HepG2 (cell line): ENCODE results near the gene WASHC4. TPM values are rescaled to one million over a fixed set of nuclear protein-coding genes. Genes with fewer than 3 reads are reported as not detected.

Source experiments
- AHDC1 ChIP-seq: sonication (generic); formaldehyde crosslinking; IDR thresholded peaks from 2 replicates; pipeline ENCODE4 v1.5.1; 2020; ENCODE audit warnings: mild to moderate bottlenecking, missing genetic modification reagents, borderline replicate concordance
- CERS6 ChIP-seq: sonication (generic); formaldehyde crosslinking; IDR thresholded peaks from 2 replicates; pipeline ENCODE4 v1.5.0; 2020; ENCODE audit warnings: missing genetic modification reagents
- ERF ChIP-seq: IDR thresholded peaks from 2 replicates; pipeline ENCODE4 v1.6.1; 2018; ENCODE audit warnings: missing biosample characterization, missing genetic modification reagents
- PATZ1 ChIP-seq: sonication (generic); formaldehyde crosslinking; IDR thresholded peaks from 2 replicates; pipeline ENCODE4 v1.4.0; 2020; ENCODE audit warnings: missing genetic modification reagents
- PAXIP1 ChIP-seq: sonication (generic); formaldehyde crosslinking; conservative IDR thresholded peaks from 2 replicates; pipeline ENCODE4 v1.4.0; 2020; ENCODE audit warnings: mild to moderate bottlenecking, missing genetic modification reagents, moderate library complexity
- PHF20 ChIP-seq: sonication (generic); formaldehyde crosslinking; IDR thresholded peaks from 2 replicates; pipeline ENCODE4 v1.5.0; 2020; ENCODE audit warnings: mild to moderate bottlenecking, missing genetic modification reagents
- ZBTB1 ChIP-seq: sonication (generic); formaldehyde crosslinking; IDR thresholded peaks from 2 replicates; pipeline ENCODE4 v1.4.0; 2020; ENCODE audit warnings: missing genetic modification reagents, borderline replicate concordance
- ZMAT3 ChIP-seq: sonication (generic); formaldehyde crosslinking; conservative IDR thresholded peaks from 2 replicates; pipeline ENCODE4 v1.7.0; 2021; ENCODE audit warnings: missing genetic modification reagents
- ZNF7 ChIP-seq: IDR thresholded peaks from 2 replicates; pipeline ENCODE4 v1.6.1; 2016; ENCODE audit warnings: missing biosample characterization, missing genetic modification reagents
- ZUFSP ChIP-seq: sonication (generic); formaldehyde crosslinking; IDR thresholded peaks from 2 replicates; pipeline ENCODE4 v1.9.0; 2021; ENCODE audit warnings: missing genetic modification reagents, mild to moderate bottlenecking, borderline replicate concordance
- polyA plus RNA-seq, 8 experiments: library from polyadenylated mRNA; depleted of rRNA in 3 of 8; stranded (reverse) in 7 of 8; unstranded in 1 of 8; fragments of >200 nt; fragmentation: Illumina TruSeq in 4 of 8; extraction: Trizol in 4 of 8; gene quantifications; 2 replicates each; pipeline versions ENCODE4 v1.2.1 to v1.2.3, GENCODE V29; 2011 to 2016; ENCODE audit warnings: low read depth in 4 of 8, missing spikeins in 1 of 8, mixed read lengths in 1 of 8; ENCODE audit not compliant: insufficient read depth in 1 of 8
- total RNA-seq, 5 experiments: library from RNA; depleted of rRNA; stranded (reverse); fragments of >200 nt; fragmentation: Illumina TruSeq; extraction: Trizol; gene quantifications; 2 replicates each; pipeline ENCODE4 v1.2.3, GENCODE V29; 2016; ENCODE audit warnings: low read depth in 1 of 5

WASHC4 gene
- total and polyA plus RNA-seq, 2 of the 13 experiments (the other 11 are each of a cell fraction or from before 2014, with no cell fraction given) = 21.0 to 36.3 TPM

- TF ChIP-seq CERS6 (no peak), PHF20 (CRISPR knock-in tag) (peak; percentile 77), PAXIP1 (CRISPR knock-in tag) (peak; percentile 51; the same call in 1 of the 2 replicates), PATZ1 (CRISPR knock-in tag) (peak; percentile 75), ZBTB1 (CRISPR knock-in tag) (no peak), AHDC1 (CRISPR knock-in tag) (no peak), ZNF7 (CRISPR knock-in tag) (no peak), ZMAT3 (peak; percentile 86; the same call in 1 of the 2 replicates), ZUFSP (no peak), ERF (CRISPR knock-in tag) (peak; percentile 93)
Observed at GRCh38 chr12:105107494-105108371, at the start of gene WASHC4 (continued).
